GM12873 (cell line): ENCODE measurements around the gene AFF1.

Experiments used
- CTCF ChIP-seq: IDR thresholded peaks from 2 replicates; pipeline ENCODE4 v1.5.1; 2012; ENCODE audit warnings: low read depth, mild to moderate bottlenecking, moderate library complexity, low read length, control low read depth; ENCODE audit not compliant: insufficient read depth; ENCODE audit errors: missing control alignments

AFF1 gene

GRCh38 chr4:87105101-87105845, 170.5 kb downstream of the AFF1 start:
- no peak for TF ChIP-seq CTCF

DNA sequence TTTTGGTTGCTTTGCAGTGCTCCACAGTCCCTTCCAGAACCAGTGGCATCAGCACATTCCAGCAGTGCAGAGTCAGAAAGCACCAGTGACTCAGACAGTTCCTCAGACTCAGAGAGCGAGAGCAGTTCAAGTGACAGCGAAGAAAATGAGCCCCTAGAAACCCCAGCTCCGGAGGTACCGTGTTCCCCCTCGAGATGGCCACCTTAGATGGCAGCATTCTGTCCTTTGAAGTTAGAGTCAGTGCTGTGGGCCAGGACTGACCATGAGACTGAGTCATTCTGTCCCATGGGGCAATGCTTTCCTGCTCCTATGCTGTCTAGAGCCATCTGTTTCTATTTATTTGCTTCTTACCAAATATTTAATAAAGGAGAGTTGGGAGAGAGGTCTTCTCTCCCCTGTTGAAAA, 173.3 kb downstream of the AFF1 start:
- no peak for TF ChIP-seq CTCF

DNA sequence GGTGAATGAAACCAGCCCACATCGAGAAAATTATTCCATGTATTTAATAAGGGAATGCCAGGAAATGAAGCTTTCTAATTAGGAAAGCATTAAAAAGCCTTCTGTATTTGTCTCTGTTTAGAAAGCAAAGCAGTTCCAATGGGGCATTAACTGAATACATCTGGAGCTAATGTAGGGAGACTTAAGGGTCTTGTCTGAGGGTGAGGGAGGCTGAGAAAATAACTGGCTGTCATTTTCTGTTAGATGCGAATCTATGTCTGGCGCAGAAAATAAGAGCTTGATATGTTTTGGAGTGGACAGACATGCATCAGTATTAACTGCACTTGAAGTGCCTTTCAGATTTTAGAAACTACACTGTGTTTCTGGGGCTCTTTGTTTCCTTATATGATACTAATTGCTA, 174.3 kb downstream of the AFF1 start:
- TF ChIP-seq CTCF = no peak

DNA sequence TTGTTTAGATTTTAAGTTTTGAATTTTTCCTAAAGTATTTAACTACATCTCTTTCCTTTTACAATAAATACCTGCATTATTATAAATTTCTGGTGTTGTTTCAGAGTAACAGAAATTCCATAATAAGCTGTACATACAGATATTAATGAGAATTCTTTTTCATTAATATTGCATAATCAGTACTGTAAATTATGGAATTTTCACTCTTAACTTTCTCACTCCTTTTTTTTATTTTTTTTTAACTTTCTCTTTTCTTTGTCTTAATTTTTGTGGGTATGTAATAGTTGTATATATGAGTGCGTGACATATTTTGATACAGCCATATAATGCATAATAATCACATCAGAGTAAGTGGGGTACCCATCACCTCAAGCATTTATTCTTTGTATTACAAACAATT, 175.1 kb downstream of the AFF1 start:
- no peak for TF ChIP-seq CTCF

DNA sequence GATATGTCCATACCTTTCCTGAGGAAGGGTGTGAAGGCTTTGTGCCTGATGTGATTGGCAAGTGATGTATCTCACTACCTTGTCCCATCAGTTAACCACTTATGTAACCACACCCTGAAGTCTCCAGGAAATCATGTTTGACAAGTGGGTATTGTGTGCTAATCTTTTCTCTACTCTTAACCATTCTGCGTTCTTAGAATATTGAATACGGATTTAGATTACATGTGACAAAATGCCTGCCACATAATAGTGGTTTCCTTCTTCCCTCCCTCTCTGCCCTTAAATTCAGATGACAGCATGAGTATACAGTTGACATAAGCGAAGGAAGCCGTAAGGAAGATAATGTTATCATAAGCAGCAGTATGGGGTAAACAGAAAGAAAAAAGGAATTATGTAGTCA, 177.3 kb downstream of the AFF1 start:
- no peak for TF ChIP-seq CTCF

DNA sequence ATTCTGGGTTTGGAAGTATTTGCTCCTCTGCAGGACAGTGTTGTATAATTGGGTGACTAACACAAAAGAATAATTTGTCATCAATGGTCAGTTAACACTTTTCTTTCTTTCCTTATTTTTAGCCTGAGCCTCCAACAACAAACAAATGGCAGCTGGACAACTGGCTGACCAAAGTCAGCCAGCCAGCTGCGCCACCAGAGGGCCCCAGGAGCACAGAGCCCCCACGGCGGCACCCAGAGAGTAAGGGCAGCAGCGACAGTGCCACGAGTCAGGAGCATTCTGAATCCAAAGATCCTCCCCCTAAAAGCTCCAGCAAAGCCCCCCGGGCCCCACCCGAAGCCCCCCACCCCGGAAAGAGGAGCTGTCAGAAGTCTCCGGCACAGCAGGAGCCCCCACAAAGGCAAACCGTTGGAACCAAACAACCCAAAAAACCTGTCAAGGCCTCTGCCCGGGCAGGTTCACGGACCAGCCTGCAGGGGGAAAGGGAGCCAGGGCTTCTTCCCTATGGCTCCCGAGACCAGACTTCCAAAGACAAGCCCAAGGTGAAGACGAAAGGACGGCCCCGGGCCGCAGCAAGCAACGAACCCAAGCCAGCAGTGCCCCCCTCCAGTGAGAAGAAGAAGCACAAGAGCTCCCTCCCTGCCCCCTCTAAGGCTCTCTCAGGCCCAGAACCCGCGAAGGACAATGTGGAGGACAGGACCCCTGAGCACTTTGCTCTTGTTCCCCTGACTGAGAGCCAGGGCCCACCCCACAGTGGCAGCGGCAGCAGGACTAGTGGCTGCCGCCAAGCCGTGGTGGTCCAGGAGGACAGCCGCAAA, 179.6 kb downstream of the AFF1 start:
- TF ChIP-seq CTCF = peak; percentile 1

DNA sequence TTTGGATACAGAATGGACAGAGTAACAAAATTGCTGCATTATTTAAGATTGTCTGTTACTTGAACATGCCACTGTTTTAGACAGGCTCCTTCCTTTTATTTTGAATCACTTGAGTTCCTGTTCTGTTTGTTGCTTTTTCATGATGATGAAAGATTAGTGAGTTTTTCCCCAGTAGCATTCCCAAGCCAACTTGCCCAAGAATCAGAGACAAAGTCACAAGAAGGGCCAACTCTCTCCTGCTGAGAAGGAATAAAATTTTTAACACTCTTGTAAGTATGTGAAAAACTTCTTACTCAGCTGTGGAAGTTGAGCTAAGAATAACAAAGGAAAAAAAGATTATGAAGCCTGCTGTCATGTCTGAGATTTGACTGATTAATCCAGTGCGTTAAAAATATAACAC, 181.4 kb downstream of the AFF1 start:
- no peak for TF ChIP-seq CTCF
